Activated naive CD8-positive, alpha-beta T cell (primary cell): ENCODE results near the gene ALDH3B1.

Experiments used
- H3K27ac Mint-ChIP-seq: one replicate; pipeline ENCODE4 v1.8.0; 2021; ENCODE audit warnings: mixed read lengths
- H3K27me3 Mint-ChIP-seq: one replicate; pipeline ENCODE4 v1.8.0; 2021; ENCODE audit warnings: mixed read lengths
- H3K36me3 Mint-ChIP-seq: one replicate; pipeline ENCODE4 v1.8.0; 2021; ENCODE audit warnings: mixed read lengths
- H3K4me1 Mint-ChIP-seq: one replicate; pipeline ENCODE4 v1.8.0; 2021; ENCODE audit warnings: low read depth, mixed read lengths
- H3K4me3 Mint-ChIP-seq: one replicate; pipeline ENCODE4 v1.8.0; 2021; ENCODE audit warnings: mild to moderate bottlenecking, mixed read lengths
- H3K9me3 Mint-ChIP-seq: one replicate; pipeline ENCODE4 v1.8.0; 2021; ENCODE audit warnings: low read depth, mixed read lengths

The ALDH3B1 gene

DNA sequence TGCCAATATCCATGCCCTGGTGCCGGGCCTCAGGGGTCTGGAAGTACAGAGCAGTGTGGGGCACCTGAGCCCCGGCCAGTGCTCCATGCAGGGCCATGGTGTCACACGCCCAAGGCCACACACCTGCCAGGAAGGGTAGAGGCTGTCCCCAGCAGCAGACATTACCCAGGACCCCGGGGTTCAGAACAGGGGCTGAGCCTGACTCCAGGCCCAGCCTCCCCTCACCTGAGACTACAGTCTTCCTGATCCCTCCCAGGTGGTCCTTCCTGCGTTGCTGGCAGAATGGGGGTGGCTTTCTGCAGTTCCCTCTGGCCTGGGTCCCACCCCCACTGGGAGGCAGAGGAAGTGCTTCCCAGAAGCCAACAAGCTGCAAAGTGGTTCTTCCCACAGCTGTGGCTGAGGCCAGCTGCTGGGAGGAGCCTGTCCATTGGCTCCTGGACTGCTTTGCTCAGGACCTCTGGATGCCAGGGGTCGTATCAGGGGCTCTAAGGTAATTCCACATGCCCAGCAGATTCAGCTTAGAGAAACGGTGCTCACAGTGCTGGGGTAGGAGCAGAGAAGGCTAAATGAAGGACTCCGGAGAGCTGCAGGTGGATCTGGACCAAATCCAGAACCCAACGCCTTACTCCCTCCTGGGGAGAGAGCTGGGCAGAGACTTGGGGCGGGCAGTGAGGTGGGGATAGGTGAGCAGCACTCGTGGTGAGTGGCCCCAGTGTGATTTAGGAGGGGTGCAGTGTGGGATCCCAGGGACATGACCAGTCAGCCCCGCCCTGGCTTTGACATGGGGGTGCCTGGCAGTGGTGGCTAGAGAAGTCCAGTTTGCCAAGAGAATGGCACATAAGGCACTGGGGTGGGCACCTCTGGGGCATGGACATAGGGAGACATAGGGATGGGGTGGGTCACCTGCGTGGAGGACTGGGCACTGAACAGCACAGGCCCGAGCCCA, 41.3 kb downstream of the ALDH3B1 start:
- Mint-ChIP-seq H3K27ac (peak overlapping the region; percentile 22), H3K9me3 (no peaks in the 10 kb centered on the region), H3K36me3 (no peaks in the 10 kb centered on the region), H3K4me1 (no peaks in the 10 kb centered on the region), H3K4me3 (no peak overlapping the region), H3K27me3 (no peaks in the 10 kb centered on the region)

DNA sequence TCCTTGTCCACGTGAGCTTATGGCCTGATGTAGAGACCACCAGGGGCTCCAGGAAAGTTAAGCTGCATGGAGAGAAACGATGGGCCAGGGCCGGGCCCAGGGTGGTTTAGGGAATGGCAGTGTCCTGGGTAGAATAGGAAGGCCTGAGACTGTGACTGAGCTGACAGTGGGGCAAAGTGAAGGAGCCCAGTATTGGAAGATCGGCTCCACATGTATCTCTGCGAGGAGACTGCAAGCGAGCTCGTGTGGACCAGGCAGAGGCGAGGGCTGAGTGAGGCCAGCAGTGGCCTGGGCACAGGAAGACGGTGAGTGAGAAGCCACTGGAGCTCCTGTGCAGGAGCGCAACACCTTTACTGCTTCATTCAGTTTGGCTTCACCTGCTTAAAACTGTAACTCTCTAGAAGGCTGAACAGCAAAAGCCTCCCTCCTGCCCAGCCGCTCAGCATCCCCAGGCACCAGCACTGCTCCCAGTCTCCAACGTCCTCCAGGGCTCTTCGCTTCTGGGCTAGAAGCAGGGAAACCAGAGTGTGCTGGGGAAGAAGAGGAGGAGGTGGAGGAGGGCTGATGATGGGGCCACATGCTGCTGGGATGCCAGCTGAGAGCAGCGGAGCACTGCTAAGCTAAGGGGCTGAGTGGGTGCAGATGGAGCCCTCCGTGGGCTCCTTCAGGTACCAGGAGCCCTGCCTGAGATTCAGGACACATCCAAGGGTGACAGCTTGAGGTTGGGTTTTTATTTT, 42.2 kb downstream of the ALDH3B1 start:
- Mint-ChIP-seq H3K36me3 (no peaks in the 10 kb centered on the region), H3K9me3 (no peaks in the 10 kb centered on the region), H3K27ac (no peak overlapping the region), H3K4me1 (no peaks in the 10 kb centered on the region), H3K4me3 (no peak overlapping the region), H3K27me3 (no peaks in the 10 kb centered on the region)

DNA sequence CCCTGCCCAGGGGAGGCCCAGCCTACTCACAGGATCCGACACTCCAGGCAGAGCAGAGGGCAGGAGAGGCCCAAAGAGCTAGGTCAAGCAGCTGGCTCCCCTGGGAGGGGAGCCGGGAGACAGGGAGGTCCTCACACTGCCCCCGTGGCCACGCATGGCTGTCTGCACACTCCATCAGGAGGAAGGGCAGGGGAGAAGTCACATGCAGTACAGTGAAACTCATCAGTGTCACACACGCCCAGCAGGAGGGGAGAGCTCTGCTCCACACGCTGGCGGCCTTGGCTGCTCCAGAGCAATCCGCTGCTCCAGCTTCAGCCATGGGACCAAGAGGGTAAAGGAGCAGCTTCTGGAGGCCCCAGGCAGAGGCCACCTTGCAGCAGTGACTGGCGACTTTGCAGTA, 43.0 kb downstream of the ALDH3B1 start:
- Mint-ChIP-seq H3K36me3 (no peaks in the 10 kb centered on the region), H3K9me3 (no peaks in the 10 kb centered on the region), H3K4me3 (no peak overlapping the region), H3K27ac (no peak overlapping the region), H3K4me1 (no peaks in the 10 kb centered on the region), H3K27me3 (no peaks in the 10 kb centered on the region)

DNA sequence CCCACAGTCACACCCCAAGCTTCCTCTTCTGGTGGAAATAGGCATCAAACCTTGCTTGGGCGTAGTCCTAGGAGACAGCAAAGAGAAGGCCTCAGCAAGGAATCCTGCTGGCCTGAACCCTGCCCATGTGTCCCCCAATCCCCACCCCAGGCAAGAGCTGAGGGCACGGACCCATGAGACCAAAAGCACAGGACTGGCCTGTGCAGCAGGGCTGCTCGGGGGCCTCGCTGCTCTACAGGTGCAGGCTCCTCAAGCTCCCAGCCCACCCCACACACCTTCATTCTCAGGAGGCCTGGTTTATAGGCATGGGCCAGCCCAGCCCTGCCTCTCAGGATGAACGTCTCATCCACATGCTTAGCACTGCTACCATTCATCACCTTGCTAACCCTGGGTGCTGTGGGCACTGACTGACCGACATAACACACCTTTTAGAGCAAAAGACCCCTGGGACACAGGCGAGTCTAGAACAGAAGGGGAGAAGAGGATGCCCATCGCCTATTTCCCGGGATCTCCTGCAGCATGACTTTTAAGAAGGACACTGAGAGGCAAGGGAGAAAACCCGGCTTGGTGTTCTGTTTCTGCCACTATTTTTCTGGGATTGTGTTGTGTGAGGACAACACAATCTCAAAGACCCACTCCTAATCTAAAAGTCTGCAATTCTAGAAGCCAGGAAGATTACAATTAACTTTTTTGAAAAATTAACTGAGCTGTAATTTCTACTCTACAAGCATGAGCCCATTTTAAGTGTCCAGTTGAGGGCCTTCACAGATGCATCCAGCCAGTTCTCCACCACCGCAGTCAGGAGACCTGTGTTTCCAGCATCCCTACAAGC, 44.1 kb downstream of the ALDH3B1 start:
- Mint-ChIP-seq H3K4me1 (no peaks in the 10 kb centered on the region), H3K36me3 (no peaks in the 10 kb centered on the region), H3K4me3 (no peak overlapping the region), H3K27me3 (no peaks in the 10 kb centered on the region), H3K27ac (peak overlapping the region; percentile 61), H3K9me3 (no peaks in the 10 kb centered on the region)

- Mint-ChIP-seq H3K4me1 (no peaks in the 10 kb centered on the region), H3K36me3 (peaks cover 7% of the 10 kb centered on the region), H3K9me3 (no peaks in the 10 kb centered on the region), H3K4me3 (no peak overlapping the region), H3K27me3 (no peaks in the 10 kb centered on the region), H3K27ac (no peak overlapping the region)
Measured at GRCh38 chr11:68056317-68057285, 46.5 kb downstream of the ALDH3B1 start.

GRCh38 chr11:68057807-68058206, 47.7 kb downstream of the ALDH3B1 start:
- H3K4me3 Mint-ChIP-seq: no peak overlapping the region
- H3K9me3 Mint-ChIP-seq: no peaks in the 10 kb centered on the region
- H3K4me1 Mint-ChIP-seq: no peaks in the 10 kb centered on the region
- H3K36me3 Mint-ChIP-seq: peaks cover 14% of the 10 kb centered on the region
- H3K27ac Mint-ChIP-seq: no peak overlapping the region
- no peaks in the 10 kb centered on the region for H3K27me3 Mint-ChIP-seq

DNA sequence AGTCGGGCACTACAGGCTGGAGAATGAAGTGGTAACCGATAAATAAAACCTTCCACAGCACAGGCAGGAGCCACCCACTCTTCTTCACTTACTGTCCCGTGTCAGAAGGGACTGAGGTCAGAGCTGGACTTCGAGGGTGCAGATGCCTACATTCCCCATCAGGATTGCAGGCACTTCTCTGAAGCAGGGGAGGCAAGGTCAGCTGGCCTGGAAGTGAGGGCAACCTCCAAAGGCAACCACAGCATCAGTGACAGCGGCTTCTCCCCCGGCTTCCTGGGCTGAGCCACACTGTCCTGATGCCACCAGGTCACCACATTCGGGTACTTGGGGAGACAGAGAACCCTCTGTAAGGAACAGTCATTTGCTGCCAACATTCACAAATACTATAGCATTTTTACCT, 51.4 kb downstream of the ALDH3B1 start:
- Mint-ChIP-seq H3K9me3 (no peaks in the 10 kb centered on the region), H3K4me1 (no peaks in the 10 kb centered on the region), H3K36me3 (peaks cover 26% of the 10 kb centered on the region), H3K27ac (no peak overlapping the region), H3K27me3 (no peaks in the 10 kb centered on the region), H3K4me3 (no peak overlapping the region)

- Mint-ChIP-seq H3K4me3 (no peak overlapping the region), H3K27me3 (no peaks in the 10 kb centered on the region), H3K36me3 (peaks cover 28% of the 10 kb centered on the region), H3K9me3 (no peaks in the 10 kb centered on the region), H3K4me1 (no peaks in the 10 kb centered on the region), H3K27ac (no peak overlapping the region)
Measured at GRCh38 chr11:68064926-68065325, 54.8 kb downstream of the ALDH3B1 start.

GRCh38 chr11:68065841-68066240, 55.7 kb downstream of the ALDH3B1 start:
- Mint-ChIP-seq H3K27me3 (no peaks in the 10 kb centered on the region), H3K4me3 (no peak overlapping the region), H3K27ac (no peak overlapping the region), H3K36me3 (peaks cover 30% of the 10 kb centered on the region), H3K9me3 (no peaks in the 10 kb centered on the region), H3K4me1 (no peaks in the 10 kb centered on the region)

GRCh38 chr11:68066742-68067141, 56.6 kb downstream of the ALDH3B1 start:
- H3K9me3 Mint-ChIP-seq: no peaks in the 10 kb centered on the region

DNA sequence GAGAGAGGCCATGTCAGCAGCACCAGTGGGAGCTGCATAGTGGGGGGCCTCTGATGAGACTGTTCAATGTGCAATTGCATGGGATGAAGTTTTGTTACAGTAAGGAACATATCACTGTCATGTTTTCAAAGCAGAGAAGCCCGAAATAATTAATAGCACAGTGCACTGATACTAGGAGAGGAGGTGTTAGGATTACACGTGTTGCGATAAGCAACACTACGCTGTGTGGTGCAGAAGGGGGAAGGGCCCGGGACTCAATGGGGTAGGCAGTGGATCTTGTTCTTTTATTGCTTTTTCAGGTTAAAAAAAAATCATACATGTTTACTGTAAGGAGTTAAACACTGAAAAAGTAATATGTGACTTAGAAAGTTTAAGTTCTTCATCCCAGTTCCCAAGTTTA, 57.9 kb downstream of the ALDH3B1 start:
- no peak overlapping the region for H3K27ac Mint-ChIP-seq
- H3K36me3 Mint-ChIP-seq: peaks cover 25% of the 10 kb centered on the region
- no peaks in the 10 kb centered on the region for H3K9me3 Mint-ChIP-seq
- H3K4me1 Mint-ChIP-seq: no peaks in the 10 kb centered on the region
- no peak overlapping the region for H3K4me3 Mint-ChIP-seq
- H3K27me3 Mint-ChIP-seq: no peaks in the 10 kb centered on the region

More at GRCh38 chr11:68066742-68067141, 56.6 kb downstream of the ALDH3B1 start:
- Mint-ChIP-seq H3K27ac (no peak overlapping the region), H3K4me1 (no peaks in the 10 kb centered on the region), H3K36me3 (peaks cover 31% of the 10 kb centered on the region), H3K27me3 (no peaks in the 10 kb centered on the region), H3K4me3 (no peak overlapping the region)

DNA sequence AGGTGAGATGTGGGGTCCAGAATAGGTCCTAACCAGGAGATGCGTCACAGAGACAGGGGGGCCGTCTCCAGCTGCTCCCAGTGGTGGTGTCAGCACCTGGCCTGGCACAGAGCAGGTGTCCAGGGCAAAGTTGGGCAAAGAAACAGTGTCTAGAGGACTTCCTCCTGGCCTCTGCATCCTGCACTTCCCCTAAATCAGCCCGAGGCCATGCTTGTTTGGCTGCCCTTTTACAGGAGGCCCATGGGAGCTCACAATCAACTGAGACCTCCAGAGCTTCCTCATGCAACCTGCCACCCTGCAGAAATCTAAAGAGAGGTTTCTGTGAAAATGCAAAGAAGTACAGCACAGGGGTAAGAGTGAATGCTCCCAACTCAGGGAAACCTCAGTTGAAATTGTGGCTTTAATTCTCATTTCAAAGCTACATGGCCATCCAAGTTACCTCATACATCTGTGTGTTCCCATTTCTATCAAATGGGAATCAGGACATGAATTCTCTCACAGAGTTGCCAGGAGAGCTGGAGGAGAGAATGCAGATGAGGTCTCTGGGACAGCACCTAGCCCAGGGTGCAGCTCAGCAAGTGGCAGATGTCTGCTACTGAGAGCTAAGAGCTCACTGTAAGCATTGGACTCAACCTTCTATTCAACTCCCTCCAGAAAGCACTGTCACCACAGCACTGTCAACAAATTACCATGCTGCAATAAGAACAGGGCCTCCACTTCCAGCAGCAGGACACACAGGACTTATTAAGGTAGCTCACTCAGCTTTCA, 61.3 kb downstream of the ALDH3B1 start:
- Mint-ChIP-seq H3K27me3 (no peaks in the 10 kb centered on the region), H3K4me1 (no peaks in the 10 kb centered on the region), H3K36me3 (peaks cover 20% of the 10 kb centered on the region), H3K4me3 (no peak overlapping the region), H3K27ac (no peak overlapping the region), H3K9me3 (no peaks in the 10 kb centered on the region)

GRCh38 chr11:68074584-68075352, 64.6 kb downstream of the ALDH3B1 start:
- Mint-ChIP-seq H3K4me3 (no peak overlapping the region), H3K27ac (no peak overlapping the region), H3K9me3 (no peaks in the 10 kb centered on the region), H3K4me1 (no peaks in the 10 kb centered on the region), H3K36me3 (peaks cover 17% of the 10 kb centered on the region), H3K27me3 (no peaks in the 10 kb centered on the region)
